AG09309 (cell line): ENCODE results near the gene SPACA5.
"Not testable (repeated sequence)": the region's sequence is repeated elsewhere in the genome, so short reads cannot be mapped to it uniquely, and the experiment has no call there.

Experiments
- DNase-seq: peaks from one replicate; pipeline ENCODE4 v3.0.0-alpha.2; 2010; ENCODE audit warnings: low read depth
- H3K4me3 ChIP-seq: 2 replicates; pipeline ENCODE4 v1.5.1; 2011; ENCODE audit warnings: mild to moderate bottlenecking, low read depth, low read length, moderate library complexity; ENCODE audit not compliant: control insufficient read depth
- CTCF ChIP-seq: IDR thresholded peaks from 2 replicates; pipeline ENCODE4 v1.5.1; 2011; ENCODE audit warnings: mild to moderate bottlenecking, low read depth, low read length, inconsistent platforms; ENCODE audit not compliant: insufficient read depth, control insufficient read depth; ENCODE audit errors: missing control alignments

Gene SPACA5

GRCh38 chrX:48003367-48003757 lies 3.4 kb upstream of the SPACA5 start:
- TF ChIP-seq CTCF: no peak
- peak overlapping the region; percentile 73 for H3K4me3 ChIP-seq
- no peak for DNase-seq

- no peak for TF ChIP-seq CTCF
- peak within 1 kb of the TSS; percentile 73 for H3K4me3 ChIP-seq
- peak; percentile 28 for DNase-seq
Observed at GRCh38 chrX:48003758-48004457, 2.9 kb upstream of the SPACA5 start, which contains the start of gene ZNF182. Gene ZNF182, minus strand, starts transcription at chrX:48003989. Its CDS starts 1,380 bp downstream, at chrX:48002609.

GRCh38 chrX:48009445-48009960 lies 2.7 kb downstream of the SPACA5 start:
- DNase-seq, H3K4me3 ChIP-seq: not testable (repeated sequence)

- not testable (repeated sequence) for H3K4me3 ChIP-seq, DNase-seq
Observed at GRCh38 chrX:48016583-48017310, 10.0 kb downstream of the SPACA5 start.

GRCh38 chrX:48019892-48020291 lies 13.1 kb downstream of the SPACA5 start:
- H3K4me3 ChIP-seq, DNase-seq: not testable (repeated sequence)

GRCh38 chrX:48020472-48020871 lies 13.7 kb downstream of the SPACA5 start:
- not testable (repeated sequence) for H3K4me3 ChIP-seq, DNase-seq

GRCh38 chrX:48021026-48021900 lies 14.5 kb downstream of the SPACA5 start:
- DNase-seq: peak; percentile 61
- no peak for TF ChIP-seq CTCF
- peak overlapping the region; percentile 61 for H3K4me3 ChIP-seq

GRCh38 chrX:48022100-48022499 lies 15.3 kb downstream of the SPACA5 start:
- no peak for TF ChIP-seq CTCF
- H3K4me3 ChIP-seq: no peak overlapping the region

More at GRCh38 chrX:48022100-48022499, 15.3 kb downstream of the SPACA5 start:
- no peak for DNase-seq
